ENCODE data around the gene CMSS1.

Gene CMSS1

DNA sequence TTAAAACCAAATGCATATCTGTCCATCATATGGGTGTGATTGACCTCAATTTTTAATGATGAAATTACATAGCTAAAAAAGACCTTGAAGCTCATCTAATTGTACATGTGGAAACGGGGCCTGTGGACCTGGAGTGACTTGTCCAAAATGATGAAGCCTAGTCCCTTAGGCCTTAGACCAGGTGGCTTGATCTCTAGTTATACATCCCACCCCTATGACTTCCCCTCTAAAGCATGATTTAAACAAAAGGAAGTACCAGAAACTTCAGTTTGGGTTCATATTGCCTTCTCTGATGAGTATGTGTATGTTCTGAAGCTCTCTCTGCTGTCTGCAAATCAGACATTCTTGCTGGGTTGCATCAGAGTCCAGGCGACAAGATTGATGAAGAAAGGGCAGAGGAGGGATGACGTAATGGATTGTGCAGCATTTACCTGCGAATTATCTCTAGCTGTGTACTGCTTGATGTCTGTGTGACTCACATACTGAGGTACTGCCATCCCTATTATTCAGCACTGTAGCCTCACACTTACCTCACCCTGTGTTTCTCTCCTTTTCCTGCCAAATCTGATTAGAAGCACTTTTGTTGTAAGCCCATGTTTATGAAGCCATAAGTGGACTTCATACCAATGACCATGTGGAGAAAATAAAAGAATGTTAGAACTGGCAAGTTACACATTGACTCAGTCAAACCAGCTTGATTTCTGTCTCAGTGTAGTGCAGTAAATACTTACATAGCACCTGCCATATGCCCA is 185.1 kb downstream of the CMSS1 start:
- Histone ChIP-seq H3K27me3 (no peaks in the 10 kb centered on the region), H3K36me3 (no peaks in the 10 kb centered on the region), H3K4me1 (peaks cover 21% of the 10 kb centered on the region), H3K4me3 (ENCODE audit: low read depth, low read length) (no peak overlapping the region), H3K9me3 (no peaks in the 10 kb centered on the region)
- no peak for DNase-seq
- TF ChIP-seq, protein P1, sequence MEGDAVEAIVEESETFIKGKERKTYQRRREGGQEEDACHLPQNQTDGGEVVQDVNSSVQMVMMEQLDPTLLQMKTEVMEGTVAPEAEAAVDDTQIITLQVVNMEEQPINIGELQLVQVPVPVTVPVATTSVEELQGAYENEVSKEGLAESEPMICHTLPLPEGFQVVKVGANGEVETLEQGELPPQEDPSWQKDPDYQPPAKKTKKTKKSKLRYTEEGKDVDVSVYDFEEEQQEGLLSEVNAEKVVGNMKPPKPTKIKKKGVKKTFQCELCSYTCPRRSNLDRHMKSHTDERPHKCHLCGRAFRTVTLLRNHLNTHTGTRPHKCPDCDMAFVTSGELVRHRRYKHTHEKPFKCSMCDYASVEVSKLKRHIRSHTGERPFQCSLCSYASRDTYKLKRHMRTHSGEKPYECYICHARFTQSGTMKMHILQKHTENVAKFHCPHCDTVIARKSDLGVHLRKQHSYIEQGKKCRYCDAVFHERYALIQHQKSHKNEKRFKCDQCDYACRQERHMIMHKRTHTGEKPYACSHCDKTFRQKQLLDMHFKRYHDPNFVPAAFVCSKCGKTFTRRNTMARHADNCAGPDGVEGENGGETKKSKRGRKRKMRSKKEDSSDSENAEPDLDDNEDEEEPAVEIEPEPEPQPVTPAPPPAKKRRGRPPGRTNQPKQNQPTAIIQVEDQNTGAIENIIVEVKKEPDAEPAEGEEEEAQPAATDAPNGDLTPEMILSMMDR (IDR thresholded peaks at IDR 0.05; ENCODE audit: low read depth, low read length): no peak

DNA sequence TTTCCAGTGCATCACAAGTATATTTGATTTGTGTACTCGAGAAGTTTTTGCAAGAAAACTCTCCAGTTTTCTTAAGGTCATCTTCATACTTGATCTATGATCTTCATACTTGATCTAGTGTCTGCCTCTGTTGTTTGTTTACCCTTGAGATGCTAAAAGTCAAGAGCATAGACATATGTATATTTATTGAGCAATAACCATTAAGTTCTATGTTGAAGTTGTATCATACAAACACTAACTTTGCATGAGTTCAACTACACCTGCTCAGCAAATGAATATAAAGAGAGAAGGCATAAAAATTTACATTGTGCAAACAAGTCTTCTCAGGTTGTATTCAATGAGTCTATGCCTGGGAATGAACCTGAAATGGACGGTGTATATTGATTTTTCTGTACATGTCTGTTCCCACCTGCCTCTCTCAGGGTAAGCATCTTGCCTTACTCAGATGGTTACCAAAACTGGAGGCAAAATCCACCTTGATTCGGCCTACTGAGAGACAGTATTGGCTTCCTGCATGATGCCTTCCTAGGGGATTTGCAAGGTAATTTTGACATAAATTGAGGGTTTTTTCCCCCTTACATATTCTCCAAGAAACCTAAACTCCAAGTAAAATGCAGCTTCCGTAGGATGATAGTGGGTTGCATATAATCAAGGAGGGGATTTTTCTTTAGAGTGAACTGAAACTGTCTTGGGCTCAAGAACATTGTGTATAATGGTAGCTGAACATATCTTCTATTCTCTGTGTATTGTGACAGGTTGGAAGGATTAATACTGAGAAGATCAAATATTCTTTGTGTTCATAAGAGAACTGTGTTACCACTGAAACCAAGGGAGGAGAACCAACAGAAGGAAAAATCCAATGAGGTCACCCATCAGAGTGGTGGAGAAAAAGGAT is 186.2 kb downstream of the CMSS1 start:
- H3K36me3 ChIP-seq: no peaks in the 10 kb centered on the region
- no peak for DNase-seq
- H3K4me3 ChIP-seq (ENCODE audit: low read depth, low read length): no peak overlapping the region
- TF ChIP-seq, protein P1 (IDR thresholded peaks at IDR 0.05; ENCODE audit: low read depth, low read length): no peak
- H3K4me1 ChIP-seq: peaks cover 28% of the 10 kb centered on the region
- H3K27me3 ChIP-seq: no peaks in the 10 kb centered on the region
- H3K9me3 ChIP-seq: no peaks in the 10 kb centered on the region

DNA sequence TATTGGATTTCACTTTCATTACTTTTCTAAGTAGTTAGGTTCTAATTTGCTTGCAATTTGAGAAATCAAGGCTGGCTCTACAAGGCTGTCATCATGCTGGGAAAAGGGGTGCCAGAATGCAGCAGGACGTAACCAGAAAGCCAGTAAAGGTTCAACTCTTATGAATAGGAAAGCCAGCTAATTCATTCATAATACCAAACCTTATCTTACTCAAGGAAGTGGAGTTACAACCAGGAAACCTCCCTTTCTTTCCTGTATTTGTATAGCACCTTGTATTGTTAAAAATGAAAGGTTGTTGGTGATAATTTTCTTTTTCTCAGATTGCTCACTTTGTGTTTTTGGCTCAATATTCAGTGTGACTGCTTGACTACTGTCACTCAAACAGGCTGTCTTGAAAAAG is 187.3 kb downstream of the CMSS1 start:
- Histone ChIP-seq H3K36me3 (no peaks in the 10 kb centered on the region), H3K4me3 (ENCODE audit: low read depth, low read length) (no peak overlapping the region), H3K4me1 (peaks cover 28% of the 10 kb centered on the region), H3K9me3 (no peaks in the 10 kb centered on the region), H3K27me3 (no peaks in the 10 kb centered on the region)
- TF ChIP-seq, protein P1 (IDR thresholded peaks at IDR 0.05; ENCODE audit: low read depth, low read length): no peak
- DNase-seq: no peak

DNA sequence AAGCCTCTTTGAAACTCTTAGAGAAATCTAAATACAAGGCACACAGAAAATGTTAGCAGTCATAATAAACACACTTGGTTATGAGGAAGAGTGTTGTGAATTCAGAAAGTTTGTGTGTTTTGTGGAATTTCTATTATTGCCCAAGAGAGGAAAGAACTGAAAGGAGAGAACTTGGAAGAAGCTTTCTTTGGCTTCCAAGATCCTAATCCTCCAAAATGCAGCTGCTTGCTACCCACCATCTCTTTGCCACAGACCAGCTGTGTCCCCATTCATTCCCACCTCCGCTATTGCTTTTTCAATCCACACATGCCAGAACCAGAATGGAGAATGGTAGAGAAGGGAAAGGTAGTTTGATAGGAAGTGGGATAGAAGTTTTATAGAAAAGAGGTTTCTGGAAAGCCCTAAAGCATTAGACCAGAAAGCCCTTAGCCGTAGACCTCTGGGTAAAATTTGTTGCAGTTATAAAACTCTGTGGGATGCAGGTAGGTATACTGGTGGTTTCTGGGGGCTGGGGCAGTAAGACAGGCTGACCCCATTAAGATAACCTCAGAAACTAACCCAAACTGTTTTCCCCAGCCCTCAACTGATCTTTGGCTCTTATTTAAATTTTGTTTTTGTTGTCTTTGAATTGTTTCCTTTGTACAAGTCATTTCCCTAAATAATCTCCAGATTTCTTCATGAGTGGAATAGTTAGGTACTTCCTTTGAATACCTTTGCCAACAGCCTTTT is 188.2 kb downstream of the CMSS1 start:
- H3K9me3 ChIP-seq: no peaks in the 10 kb centered on the region
- no peaks in the 10 kb centered on the region for H3K27me3 ChIP-seq
- H3K4me3 ChIP-seq (ENCODE audit: low read depth, low read length): no peak overlapping the region
- H3K36me3 ChIP-seq: no peaks in the 10 kb centered on the region
- TF ChIP-seq, protein P1 (IDR thresholded peaks at IDR 0.05; ENCODE audit: low read depth, low read length): no peak
- peaks cover 28% of the 10 kb centered on the region for H3K4me1 ChIP-seq
- DNase-seq: no peak

DNA sequence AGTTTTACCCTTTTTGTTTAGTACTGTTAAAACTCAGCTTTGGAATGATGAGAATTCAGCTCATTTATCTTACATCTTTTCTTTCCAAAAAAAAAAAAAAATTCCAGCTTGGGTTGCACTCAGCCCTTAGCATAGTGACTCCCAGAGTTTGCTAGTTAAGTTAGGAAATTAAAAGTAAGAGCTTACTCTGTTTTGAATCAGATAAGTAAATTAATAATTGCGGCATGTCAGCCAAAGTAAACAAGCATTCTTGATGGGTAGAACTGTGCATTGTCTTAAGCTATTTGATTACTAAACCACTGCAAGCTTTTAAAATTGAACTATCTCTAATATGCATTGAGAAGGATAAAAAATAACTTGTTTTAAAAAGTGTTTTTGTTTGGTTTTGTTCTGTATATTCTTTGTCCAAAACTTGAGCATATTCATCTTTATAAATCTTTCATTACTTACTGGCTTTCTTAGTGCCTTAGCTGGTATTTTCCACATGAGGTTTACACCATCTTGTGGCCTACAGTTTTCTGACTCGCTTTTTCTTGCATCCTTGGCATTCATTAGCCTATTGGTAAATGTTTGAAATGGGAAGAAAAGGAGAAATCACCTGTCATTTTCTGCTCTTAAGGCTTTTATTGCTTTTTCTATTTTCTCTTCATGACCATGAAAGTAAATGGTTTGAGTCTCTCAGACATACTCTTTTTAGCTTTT is 189.1 kb downstream of the CMSS1 start:
- H3K4me1 ChIP-seq: peaks cover 28% of the 10 kb centered on the region
- TF ChIP-seq, protein P1 (IDR thresholded peaks at IDR 0.05; ENCODE audit: low read depth, low read length): no peak
- no peaks in the 10 kb centered on the region for H3K9me3 ChIP-seq
- H3K27me3 ChIP-seq: no peaks in the 10 kb centered on the region
- H3K4me3 ChIP-seq (ENCODE audit: low read depth, low read length): no peak overlapping the region
- no peaks in the 10 kb centered on the region for H3K36me3 ChIP-seq
- no peak for DNase-seq
